SK-MEL-5 (cell line): ENCODE data around the gene POLDIP3. TPM values are rescaled to one million over a fixed set of nuclear protein-coding genes. Genes with fewer than 3 reads are reported as not detected.

Experiments used
- DNase-seq: peaks from one replicate; pipeline ENCODE4 v3.0.0-alpha.2; 2016; ENCODE audit warnings: low read depth, low spot score
- in situ Hi-C: cut with HindIII; loops from 2 replicates; pipeline ENCODE4 v1.10.0; 2016; ENCODE audit warnings: low sequenced_read_pairs, high pct_unique_total_duplicates, low pct_unique_long_range_greater_than_20kb
- polyA plus RNA-seq, 2 experiments: library from polyadenylated mRNA; depleted of rRNA; stranded (reverse); fragments of >200 nt; gene quantifications; 2 replicates each; pipeline ENCODE4 v1.2.3, GENCODE V29; 2015
- total RNA-seq: library from RNA; depleted of rRNA; stranded (reverse); fragments of >200 nt; shearing (Covaris generic); gene quantifications from 2 replicates; pipeline ENCODE4 v1.2.3, GENCODE V29; 2014; rRNA removed

POLDIP3 gene, protein sequence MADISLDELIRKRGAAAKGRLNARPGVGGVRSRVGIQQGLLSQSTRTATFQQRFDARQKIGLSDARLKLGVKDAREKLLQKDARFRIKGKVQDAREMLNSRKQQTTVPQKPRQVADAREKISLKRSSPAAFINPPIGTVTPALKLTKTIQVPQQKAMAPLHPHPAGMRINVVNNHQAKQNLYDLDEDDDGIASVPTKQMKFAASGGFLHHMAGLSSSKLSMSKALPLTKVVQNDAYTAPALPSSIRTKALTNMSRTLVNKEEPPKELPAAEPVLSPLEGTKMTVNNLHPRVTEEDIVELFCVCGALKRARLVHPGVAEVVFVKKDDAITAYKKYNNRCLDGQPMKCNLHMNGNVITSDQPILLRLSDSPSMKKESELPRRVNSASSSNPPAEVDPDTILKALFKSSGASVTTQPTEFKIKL
- 31.2 and 37.8 TPM in 2 replicates for total RNA-seq
- polyA plus RNA-seq (2015; cell fraction: cytosol; rRNA removed) = 37.3 and 53.6 TPM in 2 replicates
- 40.9 and 51.0 TPM in 2 replicates for polyA plus RNA-seq (2015; cell fraction: nucleus; rRNA removed)

DNA sequence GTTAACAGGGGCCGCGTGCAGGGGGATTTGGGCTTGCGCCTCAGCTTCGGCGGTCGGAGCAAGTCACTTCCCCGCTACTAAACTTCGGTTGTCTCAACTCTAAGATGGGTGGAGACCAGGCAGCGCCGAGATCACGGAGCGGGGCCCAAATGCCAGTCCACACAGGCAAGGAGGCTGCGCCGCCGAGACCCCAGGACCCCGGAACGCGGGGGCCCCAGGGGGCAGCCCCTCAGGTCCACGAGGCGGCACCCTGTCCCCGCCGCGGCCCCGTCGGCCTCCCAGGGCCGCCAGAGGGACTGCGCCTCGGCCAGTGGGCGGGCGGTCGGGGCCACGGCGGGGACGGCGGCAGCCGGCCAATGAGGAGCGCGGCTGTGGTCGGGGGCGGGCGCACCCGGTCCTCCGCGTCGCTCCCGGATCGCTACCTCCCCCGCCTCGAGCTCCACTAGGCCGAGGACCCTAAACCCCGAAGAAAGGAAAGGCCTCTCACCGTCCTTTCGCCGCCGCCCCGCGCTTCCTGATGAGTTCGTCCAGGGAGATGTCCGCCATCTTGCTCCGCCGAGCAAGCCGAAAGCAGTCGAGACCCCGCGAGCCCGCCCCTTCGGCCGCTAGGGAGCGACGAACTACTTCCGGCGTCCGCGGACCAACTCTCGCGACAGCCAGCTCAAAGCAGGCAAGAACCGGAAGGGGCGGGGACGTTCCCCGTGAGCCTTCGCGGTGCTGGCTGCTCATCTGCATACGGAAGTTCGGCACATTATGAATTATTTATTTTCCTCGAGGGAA lies at the start of gene POLDIP3:
Gene POLDIP3, minus strand, starts transcription at position 572 of the 780 bp plus-strand sequence. Its CDS starts 26 bp downstream, at position 546.
- peak; percentile 99 for DNase-seq
- in situ Hi-C loops = no loop called here

DNA sequence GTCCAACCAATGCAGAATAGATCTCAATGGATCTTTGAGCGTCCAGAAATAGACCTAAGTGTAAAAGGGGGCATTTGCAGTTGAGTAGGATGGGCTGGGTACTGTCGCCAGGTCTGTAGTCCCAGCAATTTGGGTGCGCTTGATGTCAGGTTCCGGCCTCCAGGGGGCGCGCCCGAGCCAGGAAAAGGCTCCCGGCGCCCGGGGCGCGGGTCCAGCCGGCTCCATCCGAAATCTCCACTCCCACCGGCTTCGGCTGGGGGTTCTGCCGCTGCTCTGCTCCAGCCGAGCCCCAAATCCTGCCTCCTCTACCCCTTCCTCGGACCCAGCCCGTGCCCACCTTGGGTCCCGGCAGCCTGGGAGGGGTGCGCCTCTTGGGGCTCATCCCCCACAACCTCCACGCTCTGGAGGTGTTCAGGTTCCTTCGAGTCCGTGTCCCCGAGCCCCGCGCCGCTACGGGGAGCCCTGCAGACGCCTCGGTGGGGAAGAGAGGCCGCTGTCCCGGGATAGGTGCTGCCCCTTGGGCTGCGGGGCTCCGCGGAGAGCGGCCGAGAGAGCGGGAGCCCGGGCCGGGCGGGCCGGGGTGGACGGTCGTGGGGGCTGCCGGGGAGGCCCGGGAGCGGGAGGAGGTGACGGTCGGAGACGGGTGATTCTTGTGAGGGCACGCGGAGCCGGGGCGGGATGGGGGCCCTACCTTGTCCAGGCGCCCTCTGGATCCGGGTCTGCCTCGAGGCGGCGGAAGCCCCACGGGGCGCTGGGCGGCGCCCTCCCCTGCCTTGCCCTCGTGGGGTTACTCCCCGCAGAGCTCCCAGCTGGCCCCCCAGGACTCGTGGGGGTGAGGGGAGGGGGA lies 47.5 kb upstream of the POLDIP3 start:
- peak; percentile 74 for DNase-seq
- in situ Hi-C loops = no loop called here

DNA sequence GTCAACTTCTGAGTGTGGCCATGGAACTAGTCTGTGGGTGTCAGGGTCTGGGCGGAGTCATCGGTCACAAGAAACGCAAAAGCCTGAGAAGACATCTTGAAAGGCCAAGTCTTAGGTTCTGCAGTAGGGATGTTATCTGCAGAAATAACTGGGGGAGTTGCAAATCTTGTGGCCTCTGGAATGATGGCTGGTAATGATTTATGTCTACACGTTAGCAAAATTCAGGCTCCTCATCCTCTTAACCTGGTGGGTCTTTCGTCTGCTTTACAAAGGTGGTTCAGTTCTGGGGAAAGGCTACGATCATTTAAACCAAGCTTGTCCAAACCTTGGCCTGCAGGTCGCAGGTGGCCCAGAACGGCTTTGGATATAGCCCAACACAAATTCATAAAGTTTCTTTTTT lies 41.9 kb upstream of the POLDIP3 start:
- in situ Hi-C loops = no loop called here
- DNase-seq = no peak

DNA sequence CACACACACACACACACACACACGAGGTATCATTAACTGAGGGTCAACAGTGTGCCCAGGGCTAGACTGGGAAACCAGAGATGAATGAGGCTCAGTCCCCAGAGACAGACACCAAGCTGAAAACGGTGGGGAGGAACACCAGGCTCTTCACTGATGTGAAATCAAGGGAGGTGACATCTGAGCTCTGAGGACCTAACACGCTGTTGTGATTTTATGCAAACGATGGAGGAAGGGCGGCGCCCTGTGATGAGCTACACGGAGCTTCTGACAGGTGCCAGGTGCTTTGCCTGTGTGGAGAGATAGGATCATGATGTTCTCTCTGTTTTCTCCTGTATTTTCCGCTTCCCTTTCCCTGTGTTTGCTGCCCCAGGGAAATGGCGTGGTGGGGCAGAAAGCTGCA lies 41.0 kb upstream of the POLDIP3 start:
- in situ Hi-C loops = no loop called here
- DNase-seq = peak; percentile 32

DNA sequence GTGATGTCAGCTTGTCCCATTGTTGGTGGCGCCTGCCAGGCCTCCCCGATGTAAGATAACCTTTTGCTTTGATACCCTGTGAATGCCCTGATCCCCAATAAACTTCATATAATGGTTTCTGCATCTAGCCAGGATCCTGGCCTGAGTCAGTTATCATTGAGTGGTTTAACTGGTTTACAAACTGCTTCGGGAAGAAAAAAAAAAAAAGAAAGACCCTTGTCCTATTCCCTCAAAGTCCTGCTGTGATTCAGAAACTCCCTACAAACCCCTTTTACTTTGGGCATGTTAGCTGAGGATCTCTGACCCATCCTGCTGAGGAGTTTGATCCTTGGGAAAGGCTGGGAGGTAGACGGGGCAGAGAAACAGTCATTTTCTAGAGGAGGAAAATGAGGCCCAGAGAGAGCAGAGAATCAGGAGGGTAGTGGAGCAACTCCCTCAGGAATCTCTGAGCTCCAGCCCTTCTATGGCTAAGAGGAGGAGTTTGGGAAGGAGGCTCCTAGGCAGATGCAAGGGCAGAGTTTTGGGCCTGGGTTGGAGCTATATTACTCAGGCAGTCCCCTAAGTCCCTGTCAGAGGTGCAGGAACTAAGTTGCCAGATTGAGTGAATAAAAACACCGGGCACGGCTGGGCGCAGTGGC lies 39.9 kb upstream of the POLDIP3 start:
- DNase-seq = no peak

DNA sequence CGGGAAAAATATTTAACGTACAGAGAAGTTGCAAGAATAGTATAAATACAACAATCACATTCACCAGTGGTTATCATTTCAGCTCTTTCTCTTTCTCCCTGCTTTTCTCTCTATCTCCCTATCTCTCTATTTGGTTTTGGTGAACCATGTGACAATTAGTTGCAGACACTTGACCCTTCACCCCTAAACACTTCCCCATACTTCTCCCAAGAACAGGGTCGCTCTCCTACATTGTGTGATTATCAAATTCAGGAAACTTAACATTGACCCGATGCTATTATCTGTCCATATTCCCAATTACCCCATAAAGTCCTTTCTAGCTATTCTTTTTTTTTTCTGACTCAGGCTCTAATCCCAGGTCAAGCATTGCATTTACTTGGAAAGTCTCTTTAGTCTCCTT lies 39.3 kb upstream of the POLDIP3 start:
- DNase-seq = no peak
- in situ Hi-C loops = no loop called here

More for the DNA sequence above, 39.9 kb upstream of the POLDIP3 start:
- in situ Hi-C loops = no loop called here

DNA sequence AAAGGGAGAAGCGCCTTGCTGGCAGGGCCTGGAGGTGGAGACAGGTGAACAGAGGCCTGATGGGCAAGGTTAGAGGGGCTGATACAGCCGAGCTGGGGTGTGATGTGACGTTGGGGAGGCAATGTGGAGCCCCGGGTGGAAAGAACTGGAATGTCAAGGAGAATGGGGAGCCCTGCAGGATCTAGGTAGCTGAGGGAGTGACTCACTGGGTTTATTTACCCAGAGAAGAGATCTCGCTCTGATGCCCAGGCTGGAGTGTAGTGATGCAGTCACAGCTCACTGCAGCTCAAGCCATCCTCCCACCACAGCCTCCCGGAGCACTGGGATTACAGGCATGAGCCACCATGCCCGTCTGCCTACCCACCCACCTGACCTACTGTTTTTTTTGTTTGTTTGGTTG lies 36.5 kb upstream of the POLDIP3 start:
- DNase-seq = no peak
- in situ Hi-C loops = no loop called here

DNA sequence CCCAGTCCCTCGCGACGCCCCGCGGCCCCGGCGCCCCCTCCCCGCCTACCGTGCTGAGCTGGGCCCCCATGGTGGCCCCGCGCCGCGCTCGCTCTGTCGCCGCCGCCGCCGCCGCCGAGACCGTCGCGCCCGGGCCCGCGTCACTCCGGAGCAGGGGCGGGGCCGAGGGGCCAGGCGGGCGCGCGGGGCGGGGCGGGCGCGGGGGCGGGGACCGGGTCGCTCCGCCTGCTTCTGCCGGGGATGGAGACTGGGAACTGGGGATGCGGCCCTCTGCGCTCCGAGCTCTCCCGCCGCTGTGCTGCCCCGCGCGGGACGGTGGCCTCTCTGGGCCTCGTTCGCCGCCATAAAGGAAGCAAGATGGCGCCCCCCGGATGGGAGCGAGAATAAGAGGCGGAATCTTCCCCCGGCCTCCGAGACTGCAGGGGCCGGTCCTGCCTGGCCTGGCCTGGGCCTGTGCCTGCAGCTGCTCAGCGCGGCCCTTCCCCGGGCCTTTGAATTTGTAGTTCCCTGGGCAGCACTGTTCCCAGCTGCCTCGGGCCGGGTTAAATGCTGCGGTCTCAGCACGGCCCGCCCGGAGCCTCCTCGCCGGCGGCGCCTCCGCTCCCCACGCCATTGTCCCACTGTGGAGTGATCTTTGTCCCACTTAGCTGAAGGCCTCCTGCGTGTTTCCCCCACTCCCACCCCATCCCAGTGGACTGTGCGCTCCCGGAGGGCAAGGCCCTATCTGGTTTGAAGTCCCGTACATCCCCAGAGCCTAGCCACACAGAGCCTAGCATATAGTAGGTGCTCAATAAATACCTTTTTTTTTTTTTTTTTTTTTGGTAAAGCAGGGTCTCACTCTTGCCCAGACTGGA lies 34.8 kb upstream of the POLDIP3 start, which contains the start of gene CYB5R3:
Gene CYB5R3, minus strand, starts transcription at position 147 of the 854 bp plus-strand sequence. Its CDS starts 77 bp downstream, at position 70.
- in situ Hi-C loops = no loop called here
- peak; percentile 76 for DNase-seq

DNA sequence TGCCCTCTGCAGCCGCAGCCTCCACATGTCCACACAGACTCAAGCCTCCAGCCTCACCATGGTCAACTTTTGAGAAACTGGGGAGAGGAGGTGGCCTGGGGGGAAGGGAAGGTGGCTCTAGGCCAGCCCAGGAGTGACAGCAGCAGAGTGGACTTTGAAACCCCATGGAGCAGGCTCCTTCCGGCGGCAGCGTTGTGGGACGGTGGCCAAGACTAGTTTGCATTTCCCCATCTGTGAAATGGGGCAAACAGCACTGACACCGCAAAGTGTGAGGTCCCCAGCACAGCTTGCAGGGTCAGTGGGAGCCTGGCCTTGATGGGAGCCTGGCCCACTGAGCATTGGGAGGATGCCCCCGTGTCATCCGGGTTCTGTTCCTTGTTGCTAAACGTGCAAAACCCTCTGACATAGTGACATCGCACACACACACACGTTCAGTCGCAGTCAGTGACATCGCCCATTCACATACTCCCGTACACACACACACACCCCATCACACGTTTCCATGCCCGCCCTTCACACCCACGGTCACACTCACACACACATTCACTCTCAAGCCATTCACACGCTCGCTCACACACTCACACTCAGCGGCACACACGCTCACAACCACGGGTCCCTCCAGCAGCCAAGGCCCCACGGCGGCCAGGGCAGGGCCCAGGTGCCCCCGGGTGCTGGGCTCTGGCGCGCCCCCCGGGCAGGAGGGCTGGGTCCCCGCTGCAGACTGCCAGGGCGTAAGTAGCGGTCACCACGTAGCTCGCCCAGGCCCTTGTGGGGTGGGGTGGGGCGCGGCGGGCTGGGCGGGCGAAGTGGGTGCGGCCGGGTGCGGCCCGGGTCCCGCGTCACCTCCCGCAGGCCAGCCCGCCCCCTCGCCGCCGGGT lies 33.9 kb upstream of the POLDIP3 start:
- in situ Hi-C loops = no loop called here
- peak; percentile 27 for DNase-seq

DNA sequence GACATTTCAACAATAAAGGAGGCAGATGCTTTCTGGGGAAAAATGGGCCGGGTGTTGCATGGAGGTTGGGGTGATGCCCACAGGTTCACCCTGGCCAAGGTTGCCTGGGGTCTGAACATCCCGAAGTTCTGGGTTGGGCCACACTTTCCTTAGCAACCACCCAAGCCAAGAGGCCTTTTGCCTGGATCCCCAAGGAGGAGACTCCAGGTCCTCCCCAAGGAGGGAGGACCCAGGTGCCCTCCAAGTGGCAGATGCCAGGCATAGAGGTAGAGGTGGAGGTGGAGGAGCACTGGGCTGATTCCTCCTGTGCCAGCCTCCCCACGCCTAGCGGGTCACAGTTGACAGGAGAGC lies 33.3 kb upstream of the POLDIP3 start:
- in situ Hi-C loops = no loop called here
- DNase-seq = no peak

DNA sequence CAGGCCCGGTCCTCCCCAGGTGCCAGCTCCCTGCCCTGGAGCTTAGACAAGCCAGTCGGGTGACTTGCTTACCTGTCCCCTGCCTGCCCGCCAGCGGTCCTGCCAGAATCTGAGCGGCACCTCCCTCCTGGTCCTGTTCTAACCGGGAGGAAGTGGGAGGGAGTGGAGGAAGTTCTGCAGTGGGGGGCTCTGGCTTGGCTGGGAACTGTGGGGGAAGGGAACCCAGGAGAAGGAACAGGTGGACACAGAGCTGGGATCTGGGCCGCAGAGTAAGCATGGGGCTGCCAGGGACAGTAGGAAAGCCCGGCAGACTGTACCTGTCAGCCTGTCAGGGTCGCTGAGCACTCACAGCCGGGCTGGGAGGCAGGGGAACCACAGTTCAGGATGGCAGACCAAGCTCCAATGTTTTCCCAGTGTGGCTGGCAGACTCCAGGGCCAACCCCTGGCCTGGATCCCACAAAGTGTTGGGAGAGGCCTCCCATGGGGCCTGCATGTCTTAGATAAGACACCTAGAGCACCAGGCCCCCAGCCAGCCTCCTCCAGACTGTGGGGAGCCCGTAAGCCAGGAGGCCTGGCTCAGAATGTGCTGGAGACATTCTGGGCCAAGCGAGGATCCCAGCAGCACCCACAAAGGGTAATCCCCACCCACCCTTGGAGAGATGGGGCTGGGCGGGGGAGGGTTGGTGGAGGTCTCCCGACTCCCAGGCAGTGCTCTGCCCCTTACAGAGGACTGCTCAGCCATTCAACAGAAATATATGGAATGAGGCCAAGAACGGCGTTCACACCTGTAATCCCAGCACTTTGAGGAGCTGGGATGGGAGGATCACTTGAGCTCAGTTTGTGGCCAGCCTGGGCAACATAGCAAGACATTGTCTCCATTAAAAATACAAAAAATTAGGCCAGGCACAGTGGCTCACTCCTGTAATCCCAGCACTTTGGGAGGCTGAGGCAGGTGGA lies 32.2 kb upstream of the POLDIP3 start:
- in situ Hi-C loops = no loop called here
- DNase-seq = no peak

DNA sequence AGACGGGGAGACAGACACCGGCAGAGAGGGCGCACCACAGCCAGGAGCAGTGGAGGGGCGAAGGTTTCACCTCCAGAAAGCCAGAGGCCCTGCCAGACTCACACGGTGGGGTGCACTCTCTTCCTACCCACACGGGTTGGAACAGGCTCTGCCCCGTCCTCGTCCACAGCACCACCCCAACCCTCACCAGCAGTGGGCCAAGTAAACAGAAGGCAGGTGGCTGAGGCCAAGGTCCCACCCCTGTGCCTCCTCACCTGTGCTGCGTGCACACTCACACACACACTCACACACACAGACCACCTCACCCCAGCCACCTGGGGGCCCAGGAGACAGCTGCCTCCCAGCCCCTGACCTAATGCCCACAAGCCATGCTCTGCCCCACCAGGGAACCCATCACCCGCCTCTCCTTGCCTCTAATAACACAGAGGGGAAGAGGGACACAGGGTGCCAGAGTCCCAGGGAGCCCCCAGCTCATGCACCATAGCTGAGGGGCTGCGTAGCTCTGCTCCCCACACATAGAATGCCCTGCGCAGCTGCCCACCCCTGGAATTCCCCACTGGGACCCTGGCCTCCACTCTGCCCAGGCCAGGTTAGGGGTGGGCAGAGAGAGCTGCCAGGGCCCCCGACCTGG lies 31.4 kb upstream of the POLDIP3 start:
- in situ Hi-C loops = no loop called here
- no peak for DNase-seq

DNA sequence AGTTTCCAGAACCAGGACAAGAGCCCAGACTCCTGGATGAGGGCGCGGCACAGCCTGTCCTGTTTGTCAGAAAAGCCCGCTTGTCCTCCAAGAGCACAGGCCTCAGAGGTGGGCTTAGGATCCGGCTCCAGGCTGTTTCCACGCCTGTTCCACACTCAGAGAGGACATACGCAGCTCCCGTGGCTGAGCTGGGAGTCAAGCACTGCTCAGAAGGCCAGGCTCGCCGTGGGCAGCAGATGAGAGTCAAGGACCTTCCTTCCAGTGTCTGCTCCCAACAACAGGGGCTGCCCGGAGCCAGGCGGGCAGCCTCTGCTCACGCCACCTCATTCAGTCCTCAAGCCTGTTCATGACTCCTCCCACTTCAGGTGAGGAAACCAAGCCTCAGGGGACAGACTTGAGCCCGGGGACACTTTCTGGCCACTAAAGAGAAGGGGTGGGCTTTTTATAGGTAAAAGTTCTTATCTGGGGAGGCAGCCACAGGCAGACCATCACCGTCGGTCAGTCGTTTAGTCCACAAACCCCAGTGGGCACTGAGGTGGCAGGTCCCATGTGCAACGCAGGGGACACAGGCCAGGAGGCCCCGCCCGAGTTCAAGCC lies 30.8 kb upstream of the POLDIP3 start:
- no peak for DNase-seq
- in situ Hi-C loops = no loop called here
